ENCODE results near the gene TYW3. TPM values are rescaled to one million over a fixed set of nuclear protein-coding genes. Genes with fewer than 3 reads are reported as not detected.

TYW3 gene
- total and polyA plus RNA-seq, 11 donors: 10.6 to 28.1 (median 19.1) TPM

GRCh38 chr1:74715806-74716205, 17.1 kb upstream of the TYW3 start:
- no peak for ATAC-seq
- no peak for DNase-seq
- Histone ChIP-seq H3K27ac (no peak overlapping the region), H3K4me3 (no peak overlapping the region), H3K27me3 (no peaks in the 10 kb centered on the region), H3K36me3 (peaks cover 0 to 96% (median 91%) of the 10 kb centered on the region in 9 donors), H3K9me3 (no peaks in the 10 kb centered on the region), H3K4me1 (peaks cover 0 to 16% (median 2%) of the 10 kb centered on the region in 12 donors)
- TF ChIP-seq CTCF (IDR thresholded peaks at IDR 0.05) (no peak), POLR2A (IDR thresholded peaks at IDR 0.05) (no peak)
- intact Hi-C loops (cut with DNase I): no loop called here
- 80 to 96% (median 90%) methylated on average over 6 of the region's 6 CpGs for WGBS, 4 donors

DNA sequence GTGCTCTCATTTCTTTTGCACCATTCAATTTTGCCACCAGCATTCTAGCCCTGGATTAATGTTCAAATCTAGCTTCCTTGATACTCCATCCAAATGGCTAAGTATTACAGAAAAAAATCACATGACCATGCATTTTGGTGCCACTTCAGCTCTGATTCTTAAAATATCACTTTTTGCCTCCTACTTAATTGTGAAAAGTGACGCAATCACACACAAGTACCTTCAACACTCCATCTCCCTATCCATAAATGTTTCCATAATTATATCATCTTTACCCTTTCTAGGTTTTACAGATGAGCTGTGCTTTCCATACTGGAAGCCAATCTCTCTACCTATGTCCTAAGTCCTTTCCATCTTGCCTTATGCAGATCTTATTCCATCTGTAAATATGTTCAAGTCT, 16.1 kb upstream of the TYW3 start:
- no peak overlapping the region for H3K4me3 ChIP-seq
- TF ChIP-seq CTCF (IDR thresholded peaks at IDR 0.05): no peak
- TF ChIP-seq POLR2A (IDR thresholded peaks at IDR 0.05): no peak
- H3K27ac ChIP-seq: no peak overlapping the region
- no peak for ATAC-seq
- no peak for DNase-seq
- H3K36me3 ChIP-seq: peaks cover 0 to 96% (median 91%) of the 10 kb centered on the region in 9 donors
- H3K27me3 ChIP-seq: no peaks in the 10 kb centered on the region
- no peaks in the 10 kb centered on the region for H3K9me3 ChIP-seq
- WGBS, 4 donors: 95 to 100% (median 99%) methylated on average over 1 of the region's 1 CpG
- H3K4me1 ChIP-seq: peaks cover 0 to 16% (median 2%) of the 10 kb centered on the region in 12 donors
- intact Hi-C loops (cut with DNase I): no loop called here

GRCh38 chr1:74717626-74718025, 15.3 kb upstream of the TYW3 start:
- no peak for TF ChIP-seq POLR2A (IDR thresholded peaks at IDR 0.05)
- TF ChIP-seq CTCF (IDR thresholded peaks at IDR 0.05): no peak
- Histone ChIP-seq H3K27ac (no peak overlapping the region), H3K36me3 (peaks cover 0 to 97% (median 92%) of the 10 kb centered on the region in 9 donors), H3K4me1 (peaks cover 0 to 11% (median 2%) of the 10 kb centered on the region in 12 donors), H3K9me3 (no peaks in the 10 kb centered on the region), H3K4me3 (no peak overlapping the region), H3K27me3 (no peaks in the 10 kb centered on the region)
- 79 to 93% (median 88%) methylated on average over 2 of the region's 2 CpGs for WGBS, 4 donors
- intact Hi-C loops (cut with DNase I): no loop called here
- ATAC-seq (no peak), DNase-seq (no peak)

GRCh38 chr1:74726063-74726462, 6.9 kb upstream of the TYW3 start:
- Histone ChIP-seq H3K9me3 (peaks cover 0 to 6% (median 0%) of the 10 kb centered on the region in 12 donors), H3K27ac (no peak overlapping the region), H3K27me3 (no peaks in the 10 kb centered on the region), H3K36me3 (peaks cover 0 to 40% (median 31%) of the 10 kb centered on the region in 9 donors), H3K4me3 (no peak overlapping the region), H3K4me1 (peaks cover 0 to 25% (median 2%) of the 10 kb centered on the region in 12 donors)
- intact Hi-C loops (cut with DNase I): no loop called here
- 86 to 100% (median 98%) methylated on average over 1 of the region's 1 CpG for WGBS, 4 donors
- TF ChIP-seq POLR2A (IDR thresholded peaks at IDR 0.05) (no peak), CTCF (IDR thresholded peaks at IDR 0.05) (no peak)
- ATAC-seq: no peak
- no peak for DNase-seq

All from heart left ventricle (tissue), 16 donors.